GM12801 (cell line): ENCODE results near the gene PRDM16.

Source experiments
- CTCF ChIP-seq: IDR thresholded peaks from one replicate; pipeline ENCODE4 v1.5.1; 2011; ENCODE audit warnings: control low read depth; ENCODE audit not compliant: insufficient read length; ENCODE audit errors: extremely low read depth

The PRDM16 gene

GRCh38 chr1:3099861-3100260, 30.9 kb downstream of the PRDM16 start:
- TF ChIP-seq CTCF: no peak

- no peak for TF ChIP-seq CTCF
Measured at GRCh38 chr1:3101124-3101939, 32.3 kb downstream of the PRDM16 start.

- TF ChIP-seq CTCF: no peak
Measured at GRCh38 chr1:3102641-3103040, 33.6 kb downstream of the PRDM16 start.

- no peak for TF ChIP-seq CTCF
Measured at GRCh38 chr1:3103967-3104677, 35.1 kb downstream of the PRDM16 start.

- TF ChIP-seq CTCF: no peak
Measured at GRCh38 chr1:3105167-3105863, 36.3 kb downstream of the PRDM16 start.

- no peak for TF ChIP-seq CTCF
Measured at GRCh38 chr1:3106216-3106615, 37.2 kb downstream of the PRDM16 start.

GRCh38 chr1:3107201-3107600, 38.2 kb downstream of the PRDM16 start:
- TF ChIP-seq CTCF: no peak
